ENCODE results near the gene ZFAND3. TPM values are rescaled to one million over a fixed set of nuclear protein-coding genes. Genes with fewer than 3 reads are reported as not detected.

Gene ZFAND3
- polyA plus RNA-seq, 1 donor from 2014 or later = 19.7 TPM

DNA sequence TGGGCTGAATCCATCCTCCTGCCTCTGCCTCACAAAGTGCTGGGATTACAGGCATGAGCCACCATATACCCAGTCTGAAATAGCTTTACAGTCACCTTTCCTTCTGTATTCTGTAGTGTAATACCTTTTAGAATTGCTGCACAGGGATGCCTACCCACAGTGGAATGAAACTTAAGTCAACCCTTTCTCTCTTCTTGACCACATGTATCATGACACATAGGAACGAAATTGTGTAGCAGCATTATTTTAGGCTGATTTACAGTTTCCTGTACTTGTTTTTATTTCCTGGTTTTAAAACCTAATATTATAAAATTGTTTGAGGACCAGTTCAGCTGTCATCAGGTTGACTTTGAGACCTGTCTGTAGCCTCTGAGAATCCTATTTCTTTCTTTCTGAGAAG is 297.8 kb downstream of the ZFAND3 start:
- H3K27ac ChIP-seq (ENCODE audit: low read length) = no peak overlapping the region
- H3K27me3 ChIP-seq (ENCODE audit: insufficient read depth, low read depth, low read length) = no peaks in the 10 kb centered on the region
- no peaks in the 10 kb centered on the region for H3K9me2 ChIP-seq (ENCODE audit: insufficient read depth, low read length)
- no peak for TF ChIP-seq TAF1 (IDR thresholded peaks at IDR 0.05; ENCODE audit: low read depth)
- no peak for TF ChIP-seq EZH2 (IDR thresholded peaks at IDR 0.05; ENCODE audit: borderline replicate concordance, insufficient read depth, low read length, poor library complexity, severe bottlenecking)
- no peak for TF ChIP-seq SMC3 (conservative IDR thresholded peaks at IDR 0.05; ENCODE audit: poor library complexity)
- no peak for TF ChIP-seq EP300 (conservative IDR thresholded peaks at IDR 0.05; ENCODE audit: poor library complexity, severe bottlenecking)
- TF ChIP-seq RAD21 (conservative IDR thresholded peaks at IDR 0.05) = no peak
- TF ChIP-seq POLR2AphosphoS5 (IDR thresholded peaks at IDR 0.05) = no peak
- TF ChIP-seq MXI1 (conservative IDR thresholded peaks at IDR 0.05; ENCODE audit: poor library complexity, severe bottlenecking) = no peak
- TF ChIP-seq, protein P1, sequence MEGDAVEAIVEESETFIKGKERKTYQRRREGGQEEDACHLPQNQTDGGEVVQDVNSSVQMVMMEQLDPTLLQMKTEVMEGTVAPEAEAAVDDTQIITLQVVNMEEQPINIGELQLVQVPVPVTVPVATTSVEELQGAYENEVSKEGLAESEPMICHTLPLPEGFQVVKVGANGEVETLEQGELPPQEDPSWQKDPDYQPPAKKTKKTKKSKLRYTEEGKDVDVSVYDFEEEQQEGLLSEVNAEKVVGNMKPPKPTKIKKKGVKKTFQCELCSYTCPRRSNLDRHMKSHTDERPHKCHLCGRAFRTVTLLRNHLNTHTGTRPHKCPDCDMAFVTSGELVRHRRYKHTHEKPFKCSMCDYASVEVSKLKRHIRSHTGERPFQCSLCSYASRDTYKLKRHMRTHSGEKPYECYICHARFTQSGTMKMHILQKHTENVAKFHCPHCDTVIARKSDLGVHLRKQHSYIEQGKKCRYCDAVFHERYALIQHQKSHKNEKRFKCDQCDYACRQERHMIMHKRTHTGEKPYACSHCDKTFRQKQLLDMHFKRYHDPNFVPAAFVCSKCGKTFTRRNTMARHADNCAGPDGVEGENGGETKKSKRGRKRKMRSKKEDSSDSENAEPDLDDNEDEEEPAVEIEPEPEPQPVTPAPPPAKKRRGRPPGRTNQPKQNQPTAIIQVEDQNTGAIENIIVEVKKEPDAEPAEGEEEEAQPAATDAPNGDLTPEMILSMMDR (IDR thresholded peaks at IDR 0.05; ENCODE audit: poor library complexity, severe bottlenecking) = no peak
- TF ChIP-seq, protein P2, sequence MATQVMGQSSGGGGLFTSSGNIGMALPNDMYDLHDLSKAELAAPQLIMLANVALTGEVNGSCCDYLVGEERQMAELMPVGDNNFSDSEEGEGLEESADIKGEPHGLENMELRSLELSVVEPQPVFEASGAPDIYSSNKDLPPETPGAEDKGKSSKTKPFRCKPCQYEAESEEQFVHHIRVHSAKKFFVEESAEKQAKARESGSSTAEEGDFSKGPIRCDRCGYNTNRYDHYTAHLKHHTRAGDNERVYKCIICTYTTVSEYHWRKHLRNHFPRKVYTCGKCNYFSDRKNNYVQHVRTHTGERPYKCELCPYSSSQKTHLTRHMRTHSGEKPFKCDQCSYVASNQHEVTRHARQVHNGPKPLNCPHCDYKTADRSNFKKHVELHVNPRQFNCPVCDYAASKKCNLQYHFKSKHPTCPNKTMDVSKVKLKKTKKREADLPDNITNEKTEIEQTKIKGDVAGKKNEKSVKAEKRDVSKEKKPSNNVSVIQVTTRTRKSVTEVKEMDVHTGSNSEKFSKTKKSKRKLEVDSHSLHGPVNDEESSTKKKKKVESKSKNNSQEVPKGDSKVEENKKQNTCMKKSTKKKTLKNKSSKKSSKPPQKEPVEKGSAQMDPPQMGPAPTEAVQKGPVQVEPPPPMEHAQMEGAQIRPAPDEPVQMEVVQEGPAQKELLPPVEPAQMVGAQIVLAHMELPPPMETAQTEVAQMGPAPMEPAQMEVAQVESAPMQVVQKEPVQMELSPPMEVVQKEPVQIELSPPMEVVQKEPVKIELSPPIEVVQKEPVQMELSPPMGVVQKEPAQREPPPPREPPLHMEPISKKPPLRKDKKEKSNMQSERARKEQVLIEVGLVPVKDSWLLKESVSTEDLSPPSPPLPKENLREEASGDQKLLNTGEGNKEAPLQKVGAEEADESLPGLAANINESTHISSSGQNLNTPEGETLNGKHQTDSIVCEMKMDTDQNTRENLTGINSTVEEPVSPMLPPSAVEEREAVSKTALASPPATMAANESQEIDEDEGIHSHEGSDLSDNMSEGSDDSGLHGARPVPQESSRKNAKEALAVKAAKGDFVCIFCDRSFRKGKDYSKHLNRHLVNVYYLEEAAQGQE (IDR thresholded peaks at IDR 0.05; ENCODE audit: borderline replicate concordance) = no peak
- peaks cover 4% of the 10 kb centered on the region for H3K79me2 ChIP-seq (replicated peaks; ENCODE audit: insufficient read depth, low read length)
- H4K20me1 ChIP-seq (ENCODE audit: insufficient read depth) = no peaks in the 10 kb centered on the region
- no peak overlapping the region for H3K4me3 ChIP-seq (ENCODE audit: low read length)
- H3K36me3 ChIP-seq (ENCODE audit: insufficient read depth, low read length) = no peaks in the 10 kb centered on the region
- H3F3A ChIP-seq (ENCODE audit: insufficient read depth, low read length, poor library complexity, severe bottlenecking) = no peaks in the 10 kb centered on the region
- H3K9me3 ChIP-seq (ENCODE audit: low read length) = no peaks in the 10 kb centered on the region
- no peak overlapping the region for H3K4me2 ChIP-seq (ENCODE audit: low read length)
- no peak overlapping the region for H2AFZ ChIP-seq (ENCODE audit: low read depth, low read length)
- H3K9ac ChIP-seq (ENCODE audit: low read length) = no peak overlapping the region

DNA sequence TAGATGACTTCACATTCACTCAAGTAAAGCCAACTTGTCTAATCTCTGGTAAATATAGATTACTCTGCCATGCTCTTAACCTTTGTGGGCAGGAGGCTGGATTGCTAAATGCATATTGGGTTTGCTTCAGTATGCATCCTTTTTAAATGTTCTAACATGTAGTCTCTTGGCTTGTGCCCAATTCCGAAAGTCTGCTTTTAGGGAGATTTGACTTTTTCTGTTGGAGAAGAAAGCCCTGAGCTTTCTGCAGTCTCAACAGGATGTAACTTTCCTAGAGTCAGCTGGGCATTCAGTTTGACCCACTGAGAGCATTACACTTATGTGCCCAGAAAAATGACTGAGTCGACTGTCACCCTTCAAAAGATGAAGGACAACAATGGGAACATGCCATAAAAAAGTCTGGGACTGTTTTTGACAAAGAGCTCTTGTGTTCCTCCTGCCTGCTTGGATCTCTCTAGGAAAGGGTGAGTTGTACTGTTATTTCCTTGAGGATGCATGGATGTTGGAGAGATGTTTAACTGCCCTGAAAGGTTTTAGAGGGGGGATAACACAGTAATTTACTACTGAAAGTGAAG is 299.4 kb downstream of the ZFAND3 start:
- Histone ChIP-seq H3K27me3 (ENCODE audit: insufficient read depth, low read depth, low read length) (no peaks in the 10 kb centered on the region), H3K4me2 (ENCODE audit: low read length) (no peak overlapping the region), H3K79me2 (replicated peaks; ENCODE audit: insufficient read depth, low read length) (peaks cover 4% of the 10 kb centered on the region), H3K9me2 (ENCODE audit: insufficient read depth, low read length) (no peaks in the 10 kb centered on the region), H3K36me3 (ENCODE audit: insufficient read depth, low read length) (no peaks in the 10 kb centered on the region), H4K20me1 (ENCODE audit: insufficient read depth) (no peaks in the 10 kb centered on the region), H3K27ac (ENCODE audit: low read length) (no peak overlapping the region), H3F3A (ENCODE audit: insufficient read depth, low read length, poor library complexity, severe bottlenecking) (no peaks in the 10 kb centered on the region), H2AFZ (ENCODE audit: low read depth, low read length) (no peak overlapping the region), H3K9me3 (ENCODE audit: low read length) (no peaks in the 10 kb centered on the region), H3K9ac (ENCODE audit: low read length) (no peak overlapping the region), H3K4me3 (ENCODE audit: low read length) (no peak overlapping the region)
- TF ChIP-seq TAF1 (IDR thresholded peaks at IDR 0.05; ENCODE audit: low read depth) (no peak), EZH2 (IDR thresholded peaks at IDR 0.05; ENCODE audit: borderline replicate concordance, insufficient read depth, low read length, poor library complexity, severe bottlenecking) (no peak), SMC3 (conservative IDR thresholded peaks at IDR 0.05; ENCODE audit: poor library complexity) (no peak), RAD21 (conservative IDR thresholded peaks at IDR 0.05) (no peak), MXI1 (conservative IDR thresholded peaks at IDR 0.05; ENCODE audit: poor library complexity, severe bottlenecking) (no peak), POLR2AphosphoS5 (IDR thresholded peaks at IDR 0.05) (no peak), EP300 (conservative IDR thresholded peaks at IDR 0.05; ENCODE audit: poor library complexity, severe bottlenecking) (no peak)
- TF ChIP-seq, protein P2 (IDR thresholded peaks at IDR 0.05; ENCODE audit: borderline replicate concordance) = no peak
- TF ChIP-seq, protein P1 (IDR thresholded peaks at IDR 0.05; ENCODE audit: poor library complexity, severe bottlenecking) = no peak

Data from neural cell (in vitro differentiated cells).